DLD1 (cell line): Measurements from ENCODE around the gene NOS3.

Source experiments
- in situ Hi-C: cut with HindIII; loops from 2 replicates; pipeline ENCODE4 v1.10.0; 2017; ENCODE audit warnings: low sequenced_read_pairs

The NOS3 gene

GRCh38 chr7:150990416-150991186, at the start of gene NOS3:
Gene NOS3, plus strand, starts transcription at chr7:150991017. Its CDS starts 2,787 bp downstream, at chr7:150993804.
- in situ Hi-C loops, result no loop called here

DNA sequence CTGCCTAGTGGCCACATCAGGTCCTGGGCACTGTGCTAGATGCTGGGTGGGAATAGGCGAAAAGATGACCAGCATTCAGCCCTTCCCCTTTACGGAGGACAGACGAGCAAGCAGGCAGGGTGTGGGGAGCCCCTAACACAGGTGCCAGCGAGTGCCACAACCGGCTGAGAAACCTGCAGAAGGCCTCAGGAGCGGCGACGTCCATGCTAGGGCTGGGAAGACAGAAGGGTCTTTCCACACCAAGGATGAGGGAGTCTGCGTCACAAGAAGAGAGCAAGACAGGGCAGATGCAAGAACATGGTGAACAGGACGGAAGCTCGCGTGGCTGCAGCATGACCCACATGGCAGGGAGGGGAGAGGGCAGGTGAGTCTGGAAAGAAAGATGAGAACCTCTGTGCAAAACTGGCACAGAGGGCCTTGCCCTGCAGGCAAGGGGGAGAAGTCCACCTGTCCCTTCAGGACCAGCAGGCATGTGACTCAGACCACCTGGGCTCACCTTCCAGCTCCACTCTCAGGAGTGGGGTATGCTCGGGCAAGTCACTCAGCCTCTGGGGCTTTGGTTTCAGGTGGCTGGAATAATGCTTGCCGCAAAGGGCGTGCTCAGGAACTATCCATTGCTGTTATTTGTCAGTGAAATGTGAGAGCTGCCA, 49.3 kb upstream of the NOS3 start:
- in situ Hi-C loops, result no loop called here

DNA sequence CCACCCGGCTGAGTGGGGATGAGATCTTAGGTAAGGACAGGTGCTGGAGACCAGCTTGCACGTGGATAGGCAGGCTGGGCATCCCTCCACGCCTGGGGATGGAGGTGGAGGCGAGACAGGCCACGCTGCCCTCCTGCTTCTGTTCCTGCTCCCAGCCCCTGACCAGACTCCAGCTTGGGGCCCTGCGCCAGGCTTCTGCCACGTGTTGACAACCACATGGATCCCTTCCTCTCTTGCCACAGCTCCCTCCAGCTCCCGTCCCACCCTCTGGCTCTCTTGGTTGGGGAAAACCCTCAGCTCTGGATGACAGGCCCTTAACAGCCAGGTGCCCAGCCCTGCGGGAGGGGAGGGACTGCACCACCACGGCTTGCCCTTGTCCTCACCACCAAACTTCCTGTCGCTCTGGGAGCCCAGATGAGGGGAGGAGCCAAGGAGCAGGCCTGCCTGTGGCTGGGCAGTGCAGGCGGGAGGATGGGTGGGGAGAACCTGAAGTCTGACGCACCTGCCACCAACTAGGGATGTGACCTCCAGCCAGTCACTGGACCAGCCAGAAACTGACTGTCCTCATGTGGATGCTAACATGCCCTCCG, 48.7 kb upstream of the NOS3 start:
- in situ Hi-C loops, result no loop called here

- in situ Hi-C loops, result no loop called here
Observed at GRCh38 chr7:150942591-150943452, 48.0 kb upstream of the NOS3 start.

- in situ Hi-C loops, result no loop called here
Observed at GRCh38 chr7:150943453-150943814, 47.4 kb upstream of the NOS3 start.

GRCh38 chr7:150944066-150945042, 46.5 kb upstream of the NOS3 start:
- in situ Hi-C loops, result no loop called here

GRCh38 chr7:150945171-150945852, 45.5 kb upstream of the NOS3 start:
- in situ Hi-C loops, result no loop called here

- in situ Hi-C loops, result no loop called here
Observed at GRCh38 chr7:150945853-150946420, 44.9 kb upstream of the NOS3 start.

DNA sequence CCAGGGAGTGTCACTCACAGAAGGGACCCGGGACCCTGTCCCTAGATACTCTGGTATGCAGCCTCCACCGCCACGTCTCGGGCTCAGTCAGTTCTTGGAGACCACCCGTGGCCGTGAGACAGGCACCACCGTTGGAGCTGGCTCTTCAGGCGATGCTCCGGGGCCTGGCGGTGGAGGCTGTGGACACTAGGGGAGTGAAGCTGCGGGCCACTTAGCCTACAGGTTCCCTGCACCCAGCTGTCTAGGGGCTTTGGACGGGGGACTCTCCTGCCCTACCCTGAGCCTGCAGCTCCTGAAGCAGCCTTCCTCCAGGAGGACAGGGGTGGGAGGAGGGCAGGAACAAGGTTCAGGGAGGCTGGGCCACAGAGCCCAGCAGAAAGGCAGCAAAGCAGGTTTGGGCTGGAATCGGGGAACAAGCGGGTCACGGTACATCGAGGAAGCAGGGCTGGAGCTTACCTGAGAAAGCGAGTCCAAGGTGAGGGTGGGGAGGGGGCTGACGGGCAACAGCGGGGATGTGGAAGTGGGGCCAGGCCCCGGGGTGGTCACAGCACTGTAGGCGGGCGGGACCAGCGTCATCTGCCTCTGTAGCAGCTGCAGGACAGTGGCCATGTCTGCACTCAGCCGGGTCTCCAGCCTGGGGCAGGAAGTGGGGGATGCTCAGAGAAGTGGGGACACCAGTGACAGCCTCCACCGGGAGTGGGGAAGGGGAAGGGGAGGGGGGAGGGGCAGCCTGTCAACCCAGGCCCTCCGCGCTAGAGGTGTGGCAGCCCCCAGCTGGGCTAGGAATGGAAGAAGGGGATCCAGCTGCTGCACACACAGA, 44.2 kb upstream of the NOS3 start:
- in situ Hi-C loops, result no loop called here

DNA sequence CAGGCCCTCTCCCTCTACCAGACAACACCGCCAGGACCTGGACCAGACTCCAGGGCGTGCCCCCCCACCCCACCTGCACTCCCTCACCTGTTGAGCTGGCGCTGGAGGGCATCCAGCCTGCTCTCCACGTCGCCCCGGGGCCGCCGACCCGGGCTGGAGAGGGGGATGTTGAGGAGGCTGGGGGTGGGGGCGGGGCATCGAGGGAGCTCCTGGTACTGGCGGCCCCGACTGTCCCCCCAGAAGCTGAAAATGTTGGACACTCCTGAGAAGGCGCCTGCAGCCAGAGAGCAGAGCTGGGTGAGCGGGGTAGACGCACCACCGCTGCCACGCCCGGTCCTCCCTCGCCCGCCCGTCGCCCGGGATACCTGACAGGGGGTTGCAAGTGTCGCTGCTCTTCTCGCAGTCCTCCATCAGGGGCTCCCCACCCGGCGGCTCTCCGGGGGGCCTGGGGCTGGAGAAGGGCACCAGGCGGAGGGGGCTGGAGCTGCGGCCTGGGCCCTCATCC, 43.5 kb upstream of the NOS3 start:
- in situ Hi-C loops, result no loop called here

DNA sequence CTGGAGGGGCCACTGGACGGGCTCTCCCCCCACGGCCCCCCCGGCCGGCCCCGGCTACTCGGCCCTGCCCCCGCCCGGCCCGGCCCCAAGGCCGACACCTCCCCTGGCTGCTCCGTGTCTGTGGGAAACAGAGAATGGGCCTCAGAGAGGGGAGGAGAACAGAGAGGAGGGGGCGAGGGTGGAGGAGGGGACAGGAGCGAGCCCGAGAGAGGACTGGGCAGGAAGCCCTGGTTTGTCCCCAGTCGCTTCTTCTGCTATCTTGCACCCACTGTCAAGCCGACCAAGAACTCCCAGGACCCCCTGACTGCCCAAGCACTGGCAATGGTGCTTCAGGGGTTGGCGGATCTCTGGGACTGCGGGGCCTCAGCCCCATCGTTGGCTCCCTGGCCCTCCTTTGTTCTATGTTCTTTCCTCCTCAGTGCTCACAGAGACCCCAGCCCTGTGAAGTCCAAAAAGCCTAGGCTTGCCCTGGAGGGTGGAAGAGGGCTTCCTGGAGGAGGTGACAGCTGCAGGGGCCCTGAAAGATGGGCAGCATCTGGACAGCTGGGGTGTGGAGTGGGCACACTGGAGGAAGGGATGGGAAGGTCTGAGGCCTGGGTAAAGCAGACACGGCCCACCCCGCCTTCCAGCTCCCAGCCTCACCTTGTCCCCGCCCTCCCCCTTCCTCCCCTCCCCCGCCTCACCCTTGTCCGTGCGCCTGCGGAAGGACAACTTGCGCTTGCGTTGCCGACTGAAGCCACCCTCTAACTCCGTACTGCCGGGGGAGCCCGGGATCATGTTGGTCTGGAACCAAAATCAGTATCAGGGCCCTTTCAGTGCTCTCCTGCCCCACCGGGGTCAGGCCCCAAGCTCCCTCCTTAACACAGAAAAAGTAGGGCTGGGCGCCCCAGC, 42.8 kb upstream of the NOS3 start:
- in situ Hi-C loops, result no loop called here

GRCh38 chr7:150948791-150949251, 42.0 kb upstream of the NOS3 start:
- in situ Hi-C loops, result no loop called here

GRCh38 chr7:150949564-150949963, 41.3 kb upstream of the NOS3 start:
- in situ Hi-C loops, result no loop called here

DNA sequence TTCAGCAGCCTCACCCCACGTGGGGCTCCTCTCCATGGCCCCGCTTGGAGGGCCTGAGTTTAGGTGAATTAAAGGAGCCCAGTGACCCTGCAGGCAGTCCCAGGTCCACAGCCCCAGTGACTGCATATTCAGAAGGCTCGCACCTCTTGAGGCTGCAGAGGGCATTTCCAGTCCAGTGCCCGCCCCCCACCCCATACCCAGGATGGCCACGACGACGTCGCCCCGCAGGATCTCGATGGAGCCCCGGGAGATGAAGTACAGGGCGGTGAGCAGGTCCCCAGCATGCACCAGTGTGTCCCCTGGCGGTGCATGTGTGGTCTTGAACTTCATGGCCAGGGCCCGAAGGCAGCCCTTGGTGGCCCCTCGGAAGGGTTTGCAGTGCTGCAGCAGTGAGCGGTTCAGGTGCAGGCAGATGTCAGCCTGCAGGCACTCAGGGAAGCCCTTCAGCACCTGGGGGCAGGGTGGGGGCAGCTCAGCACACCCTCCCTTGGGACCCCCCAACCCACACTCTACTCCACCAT, 40.8 kb upstream of the NOS3 start:
- in situ Hi-C loops, result no loop called here

DNA sequence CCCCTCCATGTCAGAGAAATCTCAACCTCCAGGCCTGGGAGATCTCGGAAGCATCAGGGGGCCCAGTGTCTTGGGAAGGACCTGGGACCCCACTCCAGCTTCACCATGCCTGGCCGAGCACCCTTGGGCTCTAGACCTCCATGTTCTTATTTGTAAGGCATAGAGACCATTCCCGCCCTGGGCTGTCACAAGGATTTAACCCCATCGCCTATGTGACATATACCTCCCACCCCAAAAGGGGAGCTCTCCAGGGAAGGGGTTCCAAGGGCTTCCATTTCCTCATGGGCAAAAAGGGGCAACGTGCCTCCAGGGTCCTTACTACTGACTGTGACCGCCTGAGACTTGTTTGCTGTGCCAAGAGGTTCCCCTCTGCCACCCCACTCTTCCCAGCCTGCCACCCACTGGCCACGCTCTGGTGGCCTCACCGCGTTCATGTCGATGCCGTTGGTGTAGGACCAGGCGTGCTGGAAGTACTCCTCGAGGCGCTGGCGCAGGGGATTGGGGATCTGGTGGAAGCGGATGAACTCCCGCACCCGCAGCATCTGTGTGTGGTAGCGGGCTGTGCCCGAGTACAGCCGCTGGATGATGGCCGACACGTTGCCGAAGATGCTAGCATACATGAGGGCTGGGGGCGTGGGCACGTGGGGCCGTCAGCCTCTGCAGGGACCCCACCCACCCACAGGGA, 40.2 kb upstream of the NOS3 start:
- in situ Hi-C loops, result no loop called here

- in situ Hi-C loops, result no loop called here
Observed at GRCh38 chr7:150951181-150951520, 39.7 kb upstream of the NOS3 start.
